ENCODE data around the gene COA7. TPM values are rescaled to one million over a fixed set of nuclear protein-coding genes. Genes with fewer than 3 reads are reported as not detected.
A peak's percentile ranks its signal among the peaks of the same experiment; 100 is the strongest.

The COA7 gene
- 10 to 100 TPM in 3 of 4 donors, 1 to 10 TPM in 1; 8.2 to 26.5 (median 14.0) TPM for total RNA-seq

DNA sequence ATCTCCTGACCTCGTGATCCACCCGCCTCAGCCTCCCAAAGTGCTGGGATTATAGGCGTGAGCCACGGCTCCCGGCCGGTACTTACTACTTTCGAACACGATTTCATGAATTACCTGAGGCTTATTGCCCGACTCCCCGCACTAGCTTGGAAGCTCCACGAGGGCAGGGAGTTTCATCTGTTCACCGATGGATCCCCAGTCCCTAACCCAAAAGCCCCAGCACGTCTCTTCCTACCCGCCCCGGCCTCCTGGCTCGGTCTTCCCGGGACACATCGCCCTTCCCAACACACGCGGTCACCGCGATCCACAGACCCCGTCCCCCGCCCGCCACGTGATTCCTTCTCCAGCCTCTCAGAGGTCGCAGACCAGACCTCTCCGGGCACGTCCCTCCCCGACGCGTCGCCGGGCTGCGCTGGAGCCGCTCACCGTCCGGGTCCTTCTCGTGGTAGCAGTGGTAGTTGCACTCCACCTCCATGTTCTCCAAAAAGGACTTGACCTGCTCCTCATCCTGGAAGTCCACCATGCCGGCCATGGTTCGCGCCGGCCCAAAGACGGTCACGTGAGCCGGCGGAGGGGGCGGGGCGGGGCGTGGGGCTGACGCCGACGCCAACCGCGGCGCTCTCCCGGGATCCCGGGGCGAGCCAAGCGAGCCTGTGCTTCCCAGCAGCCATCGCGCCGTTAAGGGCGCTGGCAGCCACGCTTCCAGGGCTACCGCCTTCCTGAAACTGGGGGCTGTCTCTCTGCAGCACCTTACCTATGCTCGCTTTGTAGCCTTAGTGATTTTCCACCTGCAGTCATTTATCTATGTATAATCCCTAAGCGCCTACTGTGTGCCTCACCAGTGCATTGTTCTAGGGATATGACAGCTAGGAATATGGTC is at the start of gene COA7:
Gene COA7 (minus strand): TSS at position 553 of the 880 bp plus-strand sequence. CDS start 21 bp downstream, at position 532.
- DNase-seq (ENCODE audit: low spot score) = peak; percentile 74
- peak; percentile 86 for ATAC-seq (ENCODE audit: low FRiP score)
- TF ChIP-seq, protein P1, sequence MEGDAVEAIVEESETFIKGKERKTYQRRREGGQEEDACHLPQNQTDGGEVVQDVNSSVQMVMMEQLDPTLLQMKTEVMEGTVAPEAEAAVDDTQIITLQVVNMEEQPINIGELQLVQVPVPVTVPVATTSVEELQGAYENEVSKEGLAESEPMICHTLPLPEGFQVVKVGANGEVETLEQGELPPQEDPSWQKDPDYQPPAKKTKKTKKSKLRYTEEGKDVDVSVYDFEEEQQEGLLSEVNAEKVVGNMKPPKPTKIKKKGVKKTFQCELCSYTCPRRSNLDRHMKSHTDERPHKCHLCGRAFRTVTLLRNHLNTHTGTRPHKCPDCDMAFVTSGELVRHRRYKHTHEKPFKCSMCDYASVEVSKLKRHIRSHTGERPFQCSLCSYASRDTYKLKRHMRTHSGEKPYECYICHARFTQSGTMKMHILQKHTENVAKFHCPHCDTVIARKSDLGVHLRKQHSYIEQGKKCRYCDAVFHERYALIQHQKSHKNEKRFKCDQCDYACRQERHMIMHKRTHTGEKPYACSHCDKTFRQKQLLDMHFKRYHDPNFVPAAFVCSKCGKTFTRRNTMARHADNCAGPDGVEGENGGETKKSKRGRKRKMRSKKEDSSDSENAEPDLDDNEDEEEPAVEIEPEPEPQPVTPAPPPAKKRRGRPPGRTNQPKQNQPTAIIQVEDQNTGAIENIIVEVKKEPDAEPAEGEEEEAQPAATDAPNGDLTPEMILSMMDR (IDR thresholded peaks at IDR 0.05) = no peak

- DNase-seq (ENCODE audit: low spot score) (no peak), ATAC-seq (ENCODE audit: low FRiP score) (no peak)
- TF ChIP-seq, protein P1 (IDR thresholded peaks at IDR 0.05) = no peak
Measured at GRCh38 chr1:52747450-52747849, 49.3 kb upstream of the COA7 start.

GRCh38 chr1:52746189-52746588 is 48.0 kb upstream of the COA7 start:
- TF ChIP-seq, protein P1 (IDR thresholded peaks at IDR 0.05) = no peak
- DNase-seq (ENCODE audit: low spot score) (no peak), ATAC-seq (ENCODE audit: low FRiP score) (no peak)

- ATAC-seq (ENCODE audit: low FRiP score) = no peak
- DNase-seq (ENCODE audit: low spot score) = no peak
- TF ChIP-seq, protein P1 (IDR thresholded peaks at IDR 0.05) = no peak
Measured at GRCh38 chr1:52741259-52741658, 43.1 kb upstream of the COA7 start.

GRCh38 chr1:52739699-52740467 is 41.7 kb upstream of the COA7 start:
- ATAC-seq (ENCODE audit: low FRiP score) = no peak

GRCh38 chr1:52738893-52739292 is 40.7 kb upstream of the COA7 start:
- ATAC-seq (ENCODE audit: low FRiP score) (no peak), DNase-seq (ENCODE audit: low spot score) (no peak)
- TF ChIP-seq, protein P1 (IDR thresholded peaks at IDR 0.05) = no peak

More at GRCh38 chr1:52739699-52740467, 41.7 kb upstream of the COA7 start:
- TF ChIP-seq, protein P1 (IDR thresholded peaks at IDR 0.05) = no peak
- no peak for DNase-seq (ENCODE audit: low spot score)

Data from omental fat pad (tissue), 4 donors.